ENCODE measurements around the gene CTNND2. TPM values are rescaled to one million over a fixed set of nuclear protein-coding genes. Genes with fewer than 3 reads are reported as not detected.

The CTNND2 gene
- total RNA-seq, 1 experiment from 2014 or later = not detected

DNA sequence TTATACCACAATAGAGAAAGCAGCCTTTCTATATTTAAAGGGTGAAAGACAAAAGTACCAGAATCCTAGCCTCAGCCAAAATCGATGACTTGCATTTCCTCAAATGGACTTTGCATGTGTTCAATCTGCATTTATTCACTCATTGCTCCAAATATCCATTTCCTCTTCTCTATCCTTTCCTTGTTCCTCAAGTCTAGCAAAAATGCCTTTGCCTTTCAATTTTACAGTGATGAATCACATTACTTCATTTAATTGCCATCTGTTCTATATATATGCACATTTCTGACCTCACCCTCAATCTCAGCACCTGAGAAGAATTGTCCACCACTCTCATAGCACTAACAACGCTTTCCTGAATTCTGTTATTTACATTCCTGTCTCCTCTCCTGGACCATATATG, 329.5 kb downstream of the CTNND2 start:
- Mint-ChIP-seq H3K9me3 (ENCODE audit: unreplicated experiment) (no peaks in the 10 kb centered on the region), H3K4me3 (ENCODE audit: unreplicated experiment) (no peak overlapping the region), H3K27me3 (ENCODE audit: insufficient read depth, unreplicated experiment) (no peaks in the 10 kb centered on the region), H3K27ac (ENCODE audit: low read depth, unreplicated experiment) (no peak overlapping the region), H3K4me1 (ENCODE audit: insufficient read depth, unreplicated experiment) (no peaks in the 10 kb centered on the region), H3K36me3 (ENCODE audit: insufficient read depth, unreplicated experiment) (no peaks in the 10 kb centered on the region)
- ChIA-PET CTCF (no interaction called here), POLR2A (interaction anchor here (1.4 kb wide), 1 partner anchor 13 kb away, joined by 3 read pairs; no protein-coding TSS in a partner anchor)
- DNase-seq (ENCODE audit: unreplicated experiment) = no peak
- TF ChIP-seq, protein P1, sequence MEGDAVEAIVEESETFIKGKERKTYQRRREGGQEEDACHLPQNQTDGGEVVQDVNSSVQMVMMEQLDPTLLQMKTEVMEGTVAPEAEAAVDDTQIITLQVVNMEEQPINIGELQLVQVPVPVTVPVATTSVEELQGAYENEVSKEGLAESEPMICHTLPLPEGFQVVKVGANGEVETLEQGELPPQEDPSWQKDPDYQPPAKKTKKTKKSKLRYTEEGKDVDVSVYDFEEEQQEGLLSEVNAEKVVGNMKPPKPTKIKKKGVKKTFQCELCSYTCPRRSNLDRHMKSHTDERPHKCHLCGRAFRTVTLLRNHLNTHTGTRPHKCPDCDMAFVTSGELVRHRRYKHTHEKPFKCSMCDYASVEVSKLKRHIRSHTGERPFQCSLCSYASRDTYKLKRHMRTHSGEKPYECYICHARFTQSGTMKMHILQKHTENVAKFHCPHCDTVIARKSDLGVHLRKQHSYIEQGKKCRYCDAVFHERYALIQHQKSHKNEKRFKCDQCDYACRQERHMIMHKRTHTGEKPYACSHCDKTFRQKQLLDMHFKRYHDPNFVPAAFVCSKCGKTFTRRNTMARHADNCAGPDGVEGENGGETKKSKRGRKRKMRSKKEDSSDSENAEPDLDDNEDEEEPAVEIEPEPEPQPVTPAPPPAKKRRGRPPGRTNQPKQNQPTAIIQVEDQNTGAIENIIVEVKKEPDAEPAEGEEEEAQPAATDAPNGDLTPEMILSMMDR (IDR thresholded peaks at IDR 0.05; ENCODE audit: unreplicated experiment) = no peak
- intact Hi-C loops (cut with micrococcal nuclease) = no loop called here
- BruUV-seq (replicated peaks) = no TSS peak

DNA sequence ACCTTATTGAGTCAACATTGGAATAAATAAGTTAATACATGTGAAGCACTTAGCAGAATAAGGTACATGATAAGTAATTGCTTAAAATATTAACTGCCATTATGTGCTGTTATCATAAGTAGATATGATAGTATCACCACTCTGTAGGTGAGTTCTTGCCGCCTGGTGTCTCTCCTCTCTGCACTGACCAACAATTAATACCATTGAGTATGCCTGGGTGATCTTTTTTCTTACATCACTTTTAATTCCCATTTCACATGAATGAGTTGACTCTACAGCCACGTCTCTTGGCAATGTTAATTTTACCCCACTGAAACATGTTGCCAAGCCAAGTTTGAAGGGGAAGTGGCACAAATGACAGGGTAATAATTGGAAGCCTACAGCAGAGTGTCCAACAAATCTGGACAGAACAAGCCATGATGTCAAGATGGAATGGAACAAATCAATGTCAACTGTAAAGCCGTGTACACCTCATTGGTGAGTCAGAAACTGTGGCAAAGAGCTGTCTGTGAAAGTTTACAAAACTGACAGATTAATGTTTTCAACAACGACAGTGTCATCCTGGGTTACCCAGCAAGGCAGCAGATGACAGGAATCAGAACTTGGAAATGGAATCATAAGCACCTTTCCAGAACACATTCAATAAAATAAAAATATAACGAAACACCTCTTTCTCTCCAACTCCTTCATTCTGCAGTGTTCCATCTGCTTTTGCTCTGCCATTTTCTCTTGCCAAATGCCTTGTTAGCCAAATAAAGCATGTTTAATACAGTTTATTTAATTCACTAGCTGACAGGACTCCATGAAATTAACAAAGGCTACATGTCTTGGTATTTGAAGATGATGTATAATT, 330.9 kb downstream of the CTNND2 start:
- intact Hi-C loops (cut with micrococcal nuclease) = no loop called here
- Mint-ChIP-seq H3K27me3 (ENCODE audit: insufficient read depth, unreplicated experiment) (no peaks in the 10 kb centered on the region), H3K4me3 (ENCODE audit: unreplicated experiment) (no peak overlapping the region), H3K4me1 (ENCODE audit: insufficient read depth, unreplicated experiment) (no peaks in the 10 kb centered on the region), H3K9me3 (ENCODE audit: unreplicated experiment) (no peaks in the 10 kb centered on the region), H3K36me3 (ENCODE audit: insufficient read depth, unreplicated experiment) (no peaks in the 10 kb centered on the region), H3K27ac (ENCODE audit: low read depth, unreplicated experiment) (no peak overlapping the region)
- no peak for DNase-seq (ENCODE audit: unreplicated experiment)
- ChIA-PET CTCF (no interaction called here), POLR2A (interaction anchor here (0.5 to 1.4 kb wide), 2 partner anchors 12 to 1321 kb away, joined by 3 read pairs; no protein-coding TSS in a partner anchor)
- no TSS peak for BruUV-seq (replicated peaks)
- TF ChIP-seq, protein P1 (IDR thresholded peaks at IDR 0.05; ENCODE audit: unreplicated experiment) = no peak

DNA sequence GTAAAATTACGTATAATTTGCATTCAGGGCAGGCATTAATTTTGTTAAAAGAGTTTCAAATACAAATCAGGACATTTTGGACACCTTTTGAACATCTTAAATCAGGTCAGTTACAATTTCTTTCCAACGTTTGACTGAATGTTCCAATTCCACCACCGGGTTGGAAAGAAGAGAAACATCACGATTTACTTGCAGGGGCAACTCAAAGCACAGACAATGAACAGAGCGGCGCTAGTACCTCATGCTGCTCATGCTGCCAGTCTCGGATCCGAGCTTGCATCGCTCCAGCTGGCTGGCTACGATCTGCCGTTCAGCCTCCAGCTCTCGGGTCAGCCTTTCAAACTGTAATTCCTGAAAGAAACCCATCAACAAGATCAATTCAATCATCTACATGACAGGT, 339.5 kb downstream of the CTNND2 start:
- TF ChIP-seq, protein P1 (IDR thresholded peaks at IDR 0.05; ENCODE audit: unreplicated experiment) = no peak
- H3K27me3 Mint-ChIP-seq (ENCODE audit: insufficient read depth, unreplicated experiment) = no peaks in the 10 kb centered on the region
- CTCF ChIA-PET = interaction anchor here (0.7 kb wide), 1 partner anchor 303 kb away, joined by 3 read pairs; no protein-coding TSS in a partner anchor
- H3K4me1 Mint-ChIP-seq (ENCODE audit: insufficient read depth, unreplicated experiment) = no peaks in the 10 kb centered on the region
- no peaks in the 10 kb centered on the region for H3K36me3 Mint-ChIP-seq (ENCODE audit: insufficient read depth, unreplicated experiment)
- BruUV-seq (replicated peaks) = no TSS peak
- POLR2A ChIA-PET = interaction anchor here (0.9 kb wide), 1 partner anchor 60 kb away, joined by 3 read pairs; no protein-coding TSS in a partner anchor
- no peak overlapping the region for H3K4me3 Mint-ChIP-seq (ENCODE audit: unreplicated experiment)
- H3K27ac Mint-ChIP-seq (ENCODE audit: low read depth, unreplicated experiment) = no peak overlapping the region
- no peak for DNase-seq (ENCODE audit: unreplicated experiment)
- intact Hi-C loops (cut with micrococcal nuclease) = no loop called here
- no peaks in the 10 kb centered on the region for H3K9me3 Mint-ChIP-seq (ENCODE audit: unreplicated experiment)

DNA sequence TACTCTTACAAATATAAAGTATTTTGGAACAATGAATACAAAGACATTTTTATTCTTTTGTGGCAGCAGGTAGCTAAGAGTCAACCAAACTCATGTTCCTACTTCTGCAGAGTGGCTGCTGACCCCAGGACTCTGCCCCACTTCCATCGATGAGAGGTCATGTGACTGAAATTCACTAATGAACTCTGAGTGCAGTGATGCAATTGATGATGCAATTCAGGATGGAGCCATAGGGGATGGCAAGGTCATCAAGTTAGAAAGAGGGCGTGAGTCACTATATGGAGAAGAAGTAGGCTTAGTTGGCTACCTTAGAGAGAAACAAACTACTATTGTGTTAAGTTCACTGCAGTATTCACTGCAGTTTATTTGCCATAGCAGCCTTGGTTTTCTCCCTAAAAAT, 340.4 kb downstream of the CTNND2 start:
- Mint-ChIP-seq H3K27me3 (ENCODE audit: insufficient read depth, unreplicated experiment) (no peaks in the 10 kb centered on the region), H3K36me3 (ENCODE audit: insufficient read depth, unreplicated experiment) (no peaks in the 10 kb centered on the region), H3K27ac (ENCODE audit: low read depth, unreplicated experiment) (no peak overlapping the region), H3K4me3 (ENCODE audit: unreplicated experiment) (no peak overlapping the region), H3K4me1 (ENCODE audit: insufficient read depth, unreplicated experiment) (no peaks in the 10 kb centered on the region), H3K9me3 (ENCODE audit: unreplicated experiment) (no peaks in the 10 kb centered on the region)
- intact Hi-C loops (cut with micrococcal nuclease) = no loop called here
- DNase-seq (ENCODE audit: unreplicated experiment) = peak; percentile 13
- POLR2A ChIA-PET = interaction anchor here (0.6 kb wide), 1 partner anchor 448 kb away, joined by 3 read pairs; no protein-coding TSS in a partner anchor
- BruUV-seq (replicated peaks) = no TSS peak
- CTCF ChIA-PET = interaction anchor here (0.6 kb wide), 1 partner anchor 68 kb away, joined by 4 read pairs; no protein-coding TSS in a partner anchor
- TF ChIP-seq, protein P1 (IDR thresholded peaks at IDR 0.05; ENCODE audit: unreplicated experiment) = no peak

Data from MCF 10A (cell line).